GM12872 (cell line): ENCODE data around the gene PRKAR1B.

ENCODE experiments used
- TF ChIP-seq, protein P1 (sequence below): IDR thresholded peaks from 3 replicates; pipeline ENCODE4 v1.5.1; 2011; ENCODE audit warnings: low read depth, mild to moderate bottlenecking, low read length, moderate library complexity; ENCODE audit not compliant: insufficient read depth

The PRKAR1B gene

DNA sequence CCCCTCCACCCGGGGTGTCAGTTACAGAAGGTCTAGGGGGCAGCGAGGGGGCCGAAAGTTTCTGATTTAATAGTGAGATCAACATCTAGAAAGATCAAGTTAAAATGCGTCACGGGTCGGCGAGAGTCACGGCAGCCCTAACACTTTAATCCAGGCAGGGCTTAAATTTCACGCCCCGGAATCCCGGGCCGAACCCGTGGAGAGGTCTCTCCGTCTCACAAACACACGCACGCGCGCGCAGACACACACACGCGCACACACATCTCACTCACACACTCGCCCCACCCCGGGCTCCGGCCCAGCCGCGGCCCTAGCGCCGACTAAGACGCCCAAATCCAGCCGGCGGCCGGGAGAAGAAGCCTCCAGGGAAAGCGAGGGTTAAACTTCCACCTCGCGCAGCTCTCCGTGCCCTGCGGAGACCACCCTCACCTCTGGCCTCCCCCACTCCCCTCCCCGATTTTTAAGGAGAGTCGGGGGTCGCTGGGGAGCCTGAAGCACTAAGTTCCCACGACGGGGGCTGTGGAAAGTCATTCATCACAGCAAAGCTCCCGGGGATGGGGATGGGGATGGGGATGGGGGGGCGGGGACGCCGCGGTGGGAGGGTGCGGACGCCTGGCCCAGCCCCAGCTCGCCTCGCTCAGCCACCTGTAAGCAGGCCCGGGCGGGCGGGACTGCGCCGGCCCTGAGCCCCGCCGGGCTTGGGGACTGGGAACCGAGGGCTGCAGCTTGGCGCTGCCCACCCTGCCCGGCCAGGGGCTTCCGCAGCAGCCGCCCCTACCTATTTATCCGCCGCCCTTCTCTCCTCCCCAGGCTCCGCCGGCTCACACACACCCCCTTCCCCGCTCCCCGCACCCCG, 209.1 kb downstream of the PRKAR1B start:
- TF ChIP-seq, protein P1, sequence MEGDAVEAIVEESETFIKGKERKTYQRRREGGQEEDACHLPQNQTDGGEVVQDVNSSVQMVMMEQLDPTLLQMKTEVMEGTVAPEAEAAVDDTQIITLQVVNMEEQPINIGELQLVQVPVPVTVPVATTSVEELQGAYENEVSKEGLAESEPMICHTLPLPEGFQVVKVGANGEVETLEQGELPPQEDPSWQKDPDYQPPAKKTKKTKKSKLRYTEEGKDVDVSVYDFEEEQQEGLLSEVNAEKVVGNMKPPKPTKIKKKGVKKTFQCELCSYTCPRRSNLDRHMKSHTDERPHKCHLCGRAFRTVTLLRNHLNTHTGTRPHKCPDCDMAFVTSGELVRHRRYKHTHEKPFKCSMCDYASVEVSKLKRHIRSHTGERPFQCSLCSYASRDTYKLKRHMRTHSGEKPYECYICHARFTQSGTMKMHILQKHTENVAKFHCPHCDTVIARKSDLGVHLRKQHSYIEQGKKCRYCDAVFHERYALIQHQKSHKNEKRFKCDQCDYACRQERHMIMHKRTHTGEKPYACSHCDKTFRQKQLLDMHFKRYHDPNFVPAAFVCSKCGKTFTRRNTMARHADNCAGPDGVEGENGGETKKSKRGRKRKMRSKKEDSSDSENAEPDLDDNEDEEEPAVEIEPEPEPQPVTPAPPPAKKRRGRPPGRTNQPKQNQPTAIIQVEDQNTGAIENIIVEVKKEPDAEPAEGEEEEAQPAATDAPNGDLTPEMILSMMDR, result no peak

DNA sequence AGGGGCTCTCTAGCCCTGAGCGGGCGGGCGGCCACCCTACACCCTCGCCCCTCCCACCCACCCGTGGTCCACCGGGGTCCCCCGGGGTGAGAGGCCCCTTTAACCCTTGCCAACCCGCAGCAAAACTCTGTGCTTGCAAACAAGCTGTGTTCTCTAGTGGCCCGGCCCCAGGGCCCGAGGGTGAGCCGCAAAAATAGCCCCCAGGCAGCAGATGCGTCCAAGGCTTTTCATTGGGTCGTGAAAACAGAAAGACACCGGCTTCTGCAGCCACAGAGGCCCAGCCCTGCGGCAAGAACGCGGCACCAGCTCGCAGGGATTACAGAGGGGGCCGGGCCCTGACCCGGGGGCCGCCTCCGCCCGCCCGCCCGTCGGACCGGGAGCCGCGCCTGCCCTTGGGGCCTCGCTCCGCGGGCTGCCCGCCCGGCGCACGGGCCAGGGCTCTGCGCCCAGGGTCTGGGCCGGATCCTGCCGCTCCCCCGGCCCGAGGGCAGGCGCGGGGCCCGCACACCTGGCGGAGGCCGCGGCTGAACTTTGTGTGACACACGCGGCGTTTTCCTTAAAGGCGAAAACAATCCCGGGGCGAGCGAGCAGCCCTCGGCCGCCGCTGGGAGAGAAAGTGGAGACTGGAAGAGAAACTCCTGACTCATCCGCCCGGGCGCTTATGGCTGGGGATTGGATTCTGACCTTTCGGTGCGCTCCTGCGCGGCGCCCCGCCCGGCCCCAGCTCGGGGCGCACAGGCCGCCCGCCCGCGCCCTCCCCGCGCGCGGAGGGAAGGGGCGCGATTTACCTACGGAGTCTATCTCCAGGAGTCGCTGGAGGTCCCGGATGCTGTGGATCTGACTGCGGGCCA, 210.2 kb downstream of the PRKAR1B start:
- TF ChIP-seq, protein P1, result no peak

DNA sequence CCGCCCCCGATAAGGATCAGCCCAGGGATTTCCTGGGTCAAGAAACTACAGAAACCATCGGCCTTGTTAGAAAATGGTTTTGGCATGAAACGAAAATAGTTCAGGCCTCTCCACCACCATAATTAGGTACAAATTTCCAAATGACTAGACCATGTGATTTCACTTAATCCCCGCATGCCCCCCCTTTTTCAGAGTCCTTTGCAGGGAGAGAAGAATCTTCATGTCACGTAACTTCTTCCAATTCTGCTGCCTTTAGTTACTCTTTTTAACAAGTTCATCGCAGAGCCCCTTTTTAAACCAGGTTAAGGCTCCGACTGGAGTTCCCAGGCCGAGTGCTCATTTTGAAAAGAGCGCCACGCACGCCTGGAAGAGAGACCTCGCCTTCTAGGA, 210.9 kb downstream of the PRKAR1B start:
- TF ChIP-seq, protein P1, result no peak

DNA sequence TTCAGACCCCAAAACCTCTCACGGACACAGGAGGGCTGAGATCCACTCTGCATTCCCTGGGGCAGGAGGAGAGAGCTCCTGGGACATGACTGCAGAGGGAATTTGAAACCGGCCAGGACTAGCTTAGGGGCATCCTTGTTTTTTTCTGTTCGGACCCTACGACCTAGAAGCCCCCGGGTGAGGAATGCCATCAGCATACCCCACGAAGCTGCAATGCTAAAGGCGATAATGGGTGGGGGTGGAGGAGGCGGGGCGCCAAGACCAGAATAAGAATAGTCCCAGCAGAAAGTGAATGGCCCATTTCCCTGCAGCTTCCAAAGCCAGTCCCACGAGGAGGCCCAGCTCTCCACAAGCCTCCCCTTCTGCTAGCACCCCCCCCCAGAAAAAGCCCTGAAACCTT, 211.5 kb downstream of the PRKAR1B start:
- TF ChIP-seq, protein P1, result no peak

DNA sequence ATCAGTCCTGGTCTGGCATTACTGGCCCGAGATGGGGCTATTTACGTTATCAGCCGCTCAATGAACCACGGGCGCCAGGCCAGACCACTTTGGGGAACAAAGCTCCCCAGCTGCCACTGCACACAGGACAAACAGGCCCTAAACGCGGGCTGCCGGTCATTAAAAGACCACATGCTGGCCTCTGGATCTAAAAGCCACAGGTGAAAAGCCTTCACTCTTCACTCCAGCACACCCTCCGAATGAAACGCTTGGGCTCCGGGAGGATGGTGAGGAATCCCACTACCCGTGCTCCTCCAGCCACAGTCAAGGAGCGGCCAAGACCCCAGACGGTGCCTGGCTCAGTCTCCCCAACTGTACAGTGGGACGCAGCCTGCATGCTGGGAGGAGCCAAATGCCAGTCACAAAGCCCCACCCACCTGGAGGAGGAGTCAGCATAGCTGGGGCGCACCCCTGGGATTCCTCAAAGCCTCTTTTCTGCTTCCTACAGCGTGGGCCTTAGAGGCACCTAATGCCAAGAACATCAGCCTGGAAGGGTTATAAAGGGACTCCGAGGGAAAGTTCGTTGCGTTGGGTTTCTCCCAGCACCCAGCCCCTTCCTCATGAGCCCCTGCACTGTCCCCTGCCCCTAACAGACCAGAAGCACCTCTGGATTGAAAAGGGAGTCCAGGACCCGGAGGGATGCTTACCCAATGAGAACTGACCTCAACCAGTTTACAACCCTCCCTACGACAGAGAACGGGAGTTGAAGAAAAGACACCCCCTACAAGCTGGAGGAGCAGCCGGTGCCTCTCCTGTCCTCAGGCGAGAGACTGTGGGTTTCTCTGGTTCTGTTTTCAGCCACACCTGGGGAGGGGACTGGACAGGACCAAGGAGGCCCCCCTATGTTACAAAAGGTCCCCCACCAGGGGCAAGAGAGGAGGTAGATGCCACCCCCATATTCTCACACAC, 212.2 kb downstream of the PRKAR1B start:
- TF ChIP-seq, protein P1, result no peak

DNA sequence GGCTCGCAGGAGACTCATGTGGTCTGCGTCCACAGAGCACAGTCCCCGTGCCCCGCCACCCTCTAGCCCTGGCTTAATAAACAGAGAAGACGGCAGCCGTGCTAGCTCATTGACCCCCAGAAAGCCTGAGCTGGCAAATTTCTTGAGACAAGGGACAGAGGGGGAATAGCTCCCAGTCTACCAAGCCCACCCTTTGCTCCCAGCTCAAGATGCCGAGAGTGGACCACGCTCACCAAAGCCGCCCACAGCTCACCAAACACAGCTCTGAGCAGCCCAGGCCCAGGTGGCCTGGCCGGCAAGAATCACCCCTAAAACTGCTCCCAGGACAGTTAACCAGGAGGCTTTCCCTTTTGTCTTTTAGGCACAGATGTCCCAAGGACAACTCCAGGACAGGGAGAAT, 212.8 kb downstream of the PRKAR1B start:
- TF ChIP-seq, protein P1, result no peak
